Body of pancreas (tissue), 4 donors: Measurements from ENCODE around the gene ASB15. TPM values are rescaled to one million over a fixed set of nuclear protein-coding genes. Genes with fewer than 3 reads are reported as not detected.

Source experiments
- ATAC-seq: fragments of 150-250 bp; one replicate; pipeline ENCODE4 v1.9.1; 2016
- DNase-seq, 4 donors: peaks; one replicate each; pipeline ENCODE4 v3.0.0-alpha.2; 2019
- H3K27ac ChIP-seq, 4 donors: fragments of 200-600 bp; sonication (generic); 1 replicate in 3 of 4; 2 replicates in 1 of 4; pipeline versions ENCODE4 v1.5.1 to v1.6.1; 2016 to 2019; ENCODE audit warnings: mild to moderate bottlenecking in 1 of 4, mixed read lengths in 1 of 4, moderate library complexity in 1 of 4
- H3K27me3 ChIP-seq, 2 donors: fragments of 200-600 bp; sonication (generic); one replicate each; pipeline ENCODE4 v1.6.0; 2016; ENCODE audit warnings: mild to moderate bottlenecking in 1 of 2
- H3K36me3 ChIP-seq, 2 donors: fragments of 200-600 bp; sonication (generic); replicated peaks in 1 of 2; 2 replicates each; pipeline ENCODE4 v1.5.1; 2016; ENCODE audit warnings: low read depth in 2 of 2; ENCODE audit not compliant: insufficient read depth in 1 of 2
- H3K4me1 ChIP-seq: fragments of 200-600 bp; sonication (generic); one replicate; pipeline ENCODE4 v1.6.0; 2016
- H3K4me3 ChIP-seq, 2 donors: fragments of 200-600 bp; sonication (generic); 1 replicate in 1 of 2; 2 replicates in 1 of 2; pipeline ENCODE4 v1.5.1; 2016 to 2019
- H3K9me3 ChIP-seq, 3 donors: fragments of 200-600 bp; sonication (generic); 1 replicate in 2 of 3; 2 replicates in 1 of 3; pipeline ENCODE4 v1.5.1; 2016
- POLR2A ChIP-seq, 3 donors: fragments of 450-650 bp; IDR thresholded peaks; one replicate each; pipeline ENCODE4 v1.6.1; 2016; ENCODE audit warnings: antibody characterized with exemption in 3 of 3, mild to moderate bottlenecking in 2 of 3
- WGBS, 2 donors: methylation state at CpG; one replicate each; pipeline ENCODE4 v1.1.5; 2017; 5-methylcytosine and 5-hydroxymethylcytosine counted together
- intact Hi-C: fragments of 100-400 bp; cut with DNase I; formaldehyde crosslinking; loops from one replicate; pipeline ENCODE4 v1.15.1; 2023
- total RNA-seq, 2 donors: library from RNA; depleted of rRNA; stranded (reverse); fragments of >200 nt; gene quantifications; one replicate each; pipeline ENCODE4 v1.1.0, GENCODE V29; 2016
- TF ChIP-seq, protein P1 (sequence below), 7 experiments: fragments of 450-650 bp in 4 of 7; fragments of 200-600 bp in 3 of 7; sonication (generic) in 3 of 7; IDR thresholded peaks; one replicate each; pipeline ENCODE4 v1.5.1; 2016 to 2019; ENCODE audit warnings: antibody characterized with exemption in 7 of 7

The ASB15 gene
- total RNA-seq, 2 donors from 2014 or later: not detected

DNA sequence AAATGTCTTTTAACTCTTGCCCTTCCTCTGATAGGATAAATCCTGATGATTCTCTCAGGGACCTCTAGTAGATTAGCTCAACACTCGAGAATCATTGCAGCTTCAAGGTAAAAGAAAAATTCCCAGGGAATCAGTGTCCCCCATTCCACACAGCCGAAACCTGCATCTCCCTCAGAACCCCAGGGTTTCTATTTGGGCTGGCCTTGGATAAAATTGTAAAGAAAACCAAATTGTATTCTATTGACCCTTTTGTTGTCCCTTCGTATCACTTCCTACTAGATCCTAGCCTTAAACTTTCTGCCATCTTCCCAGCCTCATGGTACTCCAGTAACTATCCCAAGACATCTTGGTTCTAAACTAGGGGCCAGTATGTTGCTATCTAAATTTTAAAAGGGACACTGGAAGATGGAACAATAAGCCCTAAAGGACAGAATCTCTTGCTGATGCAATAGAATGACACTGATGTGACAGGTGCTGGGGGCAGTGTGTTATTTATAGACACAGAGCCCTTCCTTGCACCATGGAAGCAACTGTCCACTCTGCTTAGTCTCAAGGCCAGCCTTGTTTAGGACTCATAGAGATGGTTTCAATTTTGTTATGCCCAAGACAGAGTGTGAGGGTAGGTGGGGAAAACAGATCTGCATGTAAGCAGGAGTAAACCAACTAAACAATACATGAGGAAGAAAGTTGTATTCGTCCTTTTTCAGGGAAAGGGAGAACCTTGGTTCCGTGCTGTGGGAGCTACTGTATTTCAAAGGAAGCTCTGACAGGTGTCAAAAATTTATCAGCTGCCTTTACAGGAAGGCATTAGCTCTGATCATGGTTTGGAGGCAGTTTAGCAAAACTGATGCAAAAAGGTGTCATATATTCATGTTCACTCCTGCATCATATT, 7.6 kb downstream of the ASB15 start:
- Histone ChIP-seq H3K4me1 (no peaks in the 10 kb centered on the region), H3K27ac (no peak overlapping the region), H3K27me3 (no peaks in the 10 kb centered on the region), H3K4me3 (no peak overlapping the region), H3K36me3 (no peaks in the 10 kb centered on the region), H3K9me3 (no peaks in the 10 kb centered on the region)
- TF ChIP-seq POLR2A (IDR thresholded peaks at IDR 0.05): no peak
- TF ChIP-seq, protein P1, sequence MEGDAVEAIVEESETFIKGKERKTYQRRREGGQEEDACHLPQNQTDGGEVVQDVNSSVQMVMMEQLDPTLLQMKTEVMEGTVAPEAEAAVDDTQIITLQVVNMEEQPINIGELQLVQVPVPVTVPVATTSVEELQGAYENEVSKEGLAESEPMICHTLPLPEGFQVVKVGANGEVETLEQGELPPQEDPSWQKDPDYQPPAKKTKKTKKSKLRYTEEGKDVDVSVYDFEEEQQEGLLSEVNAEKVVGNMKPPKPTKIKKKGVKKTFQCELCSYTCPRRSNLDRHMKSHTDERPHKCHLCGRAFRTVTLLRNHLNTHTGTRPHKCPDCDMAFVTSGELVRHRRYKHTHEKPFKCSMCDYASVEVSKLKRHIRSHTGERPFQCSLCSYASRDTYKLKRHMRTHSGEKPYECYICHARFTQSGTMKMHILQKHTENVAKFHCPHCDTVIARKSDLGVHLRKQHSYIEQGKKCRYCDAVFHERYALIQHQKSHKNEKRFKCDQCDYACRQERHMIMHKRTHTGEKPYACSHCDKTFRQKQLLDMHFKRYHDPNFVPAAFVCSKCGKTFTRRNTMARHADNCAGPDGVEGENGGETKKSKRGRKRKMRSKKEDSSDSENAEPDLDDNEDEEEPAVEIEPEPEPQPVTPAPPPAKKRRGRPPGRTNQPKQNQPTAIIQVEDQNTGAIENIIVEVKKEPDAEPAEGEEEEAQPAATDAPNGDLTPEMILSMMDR (IDR thresholded peaks at IDR 0.05): no peak
- intact Hi-C loops: no loop called here
- DNase-seq (no peak), ATAC-seq (no peak)
- 66 to 82% methylated on average over 5 of the region's 5 CpGs for WGBS, 2 donors

GRCh38 chr7:123609883-123610239, 8.2 kb downstream of the ASB15 start:
- WGBS, 2 donors: 83% methylated on average over 2 of the region's 2 CpGs
- intact Hi-C loops: no loop called here
- no peak overlapping the region for H3K4me3 ChIP-seq
- DNase-seq: no peak
- TF ChIP-seq, protein P1 (IDR thresholded peaks at IDR 0.05): no peak
- no peaks in the 10 kb centered on the region for H3K27me3 ChIP-seq
- ATAC-seq: no peak
- H3K4me1 ChIP-seq: no peaks in the 10 kb centered on the region
- H3K27ac ChIP-seq: no peak overlapping the region
- H3K9me3 ChIP-seq: no peaks in the 10 kb centered on the region
- H3K36me3 ChIP-seq: no peaks in the 10 kb centered on the region

- H3K27me3 ChIP-seq: no peaks in the 10 kb centered on the region
- H3K4me1 ChIP-seq: no peaks in the 10 kb centered on the region
- ATAC-seq (no peak), DNase-seq (no peak)
- H3K9me3 ChIP-seq: no peaks in the 10 kb centered on the region
- no peaks in the 10 kb centered on the region for H3K36me3 ChIP-seq
- H3K27ac ChIP-seq: no peak overlapping the region
- TF ChIP-seq POLR2A (IDR thresholded peaks at IDR 0.05): no peak
- TF ChIP-seq, protein P1 (IDR thresholded peaks at IDR 0.05): no peak
- H3K4me3 ChIP-seq: no peak overlapping the region
- intact Hi-C loops: no loop called here
Measured at GRCh38 chr7:123612024-123612423, 10.4 kb downstream of the ASB15 start.

DNA sequence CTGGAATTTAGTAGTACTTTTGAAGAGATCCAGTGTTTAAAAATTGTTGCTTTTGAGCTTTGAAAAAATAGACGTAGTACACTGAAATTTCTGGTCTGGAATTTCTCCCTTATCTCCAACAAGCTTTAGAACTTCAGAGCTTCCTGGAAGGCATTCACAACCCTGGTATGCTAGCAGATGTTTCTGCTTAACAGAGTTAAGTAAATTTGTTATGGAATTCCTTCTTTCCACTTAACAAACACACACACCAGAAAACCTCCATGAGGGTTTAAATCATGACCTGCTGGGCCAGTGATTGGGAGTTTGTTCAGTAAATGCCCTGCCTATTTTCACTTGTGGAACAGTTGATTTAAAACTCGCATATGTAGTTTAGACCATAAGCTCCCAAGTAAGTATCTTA, 13.7 kb downstream of the ASB15 start:
- DNase-seq: no peak
- H3K4me1 ChIP-seq: no peaks in the 10 kb centered on the region

More for the DNA sequence above, 13.7 kb downstream of the ASB15 start:
- TF ChIP-seq, protein P1 (IDR thresholded peaks at IDR 0.05): no peak
- TF ChIP-seq POLR2A (IDR thresholded peaks at IDR 0.05): no peak
- intact Hi-C loops: no loop called here
- Histone ChIP-seq H3K27me3 (no peaks in the 10 kb centered on the region), H3K4me3 (no peak overlapping the region), H3K27ac (no peak overlapping the region), H3K9me3 (no peaks in the 10 kb centered on the region), H3K36me3 (no peaks in the 10 kb centered on the region)
- 41 to 58% methylated on average over 2 of the region's 2 CpGs for WGBS, 2 donors
- no peak for ATAC-seq
